GM18951 (cell line): ENCODE data around the gene DSP.

Experiments used
- POLR2A ChIP-seq: IDR thresholded peaks from 4 replicates; pipeline ENCODE4 v1.6.1; 2011; ENCODE audit warnings: mild to moderate bottlenecking; ENCODE audit not compliant: insufficient read length, insufficient read depth; ENCODE audit errors: extremely low read depth
- in situ Hi-C: fragments of 300-500 bp; cut with MboI; formaldehyde crosslinking; loops from one replicate; pipeline ENCODE4 v1.12.0; 2022; ENCODE audit warnings: low sequenced_read_pairs, mixed read lengths, inconsistent platforms; ENCODE audit not compliant: unreplicated experiment

The DSP gene

DNA sequence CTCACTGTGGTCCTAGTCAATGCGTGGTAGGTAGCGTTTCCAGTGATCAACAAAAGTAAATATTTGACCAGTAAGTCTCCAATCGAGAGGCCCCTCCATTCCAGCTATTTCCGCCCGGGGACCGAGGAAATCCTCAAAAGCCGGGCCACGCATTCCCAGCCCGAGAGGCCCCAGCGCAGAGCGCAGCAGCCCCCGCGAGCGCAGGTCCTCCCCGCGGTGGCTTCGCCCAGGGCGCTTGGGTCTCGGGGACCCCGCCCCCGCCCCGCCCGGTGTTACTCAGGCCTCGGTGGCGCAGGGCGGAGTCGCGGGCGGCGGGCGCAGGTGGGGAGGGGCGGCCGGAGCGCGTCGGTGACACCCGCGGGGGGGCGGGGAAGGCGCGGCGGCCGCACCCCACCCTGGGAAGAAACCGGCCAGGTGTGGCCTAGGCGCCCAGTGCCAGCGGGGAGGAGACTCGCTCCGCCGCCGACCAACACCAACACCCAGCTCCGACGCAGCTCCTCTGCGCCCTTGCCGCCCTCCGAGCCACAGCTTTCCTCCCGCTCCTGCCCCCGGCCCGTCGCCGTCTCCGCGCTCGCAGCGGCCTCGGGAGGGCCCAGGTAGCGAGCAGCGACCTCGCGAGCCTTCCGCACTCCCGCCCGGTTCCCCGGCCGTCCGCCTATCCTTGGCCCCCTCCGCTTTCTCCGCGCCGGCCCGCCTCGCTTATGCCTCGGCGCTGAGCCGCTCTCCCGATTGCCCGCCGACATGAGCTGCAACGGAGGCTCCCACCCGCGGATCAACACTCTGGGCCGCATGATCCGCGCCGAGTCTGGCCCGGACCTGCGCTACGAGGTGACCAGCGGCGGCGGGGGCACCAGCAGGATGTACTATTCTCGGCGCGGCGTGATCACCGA, at the start of gene DSP:
Gene DSP, plus strand, starts transcription at position 497 of the 890 bp plus-strand sequence. Its CDS starts 245 bp downstream, at position 742.
- TF ChIP-seq POLR2A: no peak
- in situ Hi-C loops: no loop called here

GRCh38 chr6:7493866-7494265, 47.6 kb upstream of the DSP start:
- in situ Hi-C loops: no loop called here

DNA sequence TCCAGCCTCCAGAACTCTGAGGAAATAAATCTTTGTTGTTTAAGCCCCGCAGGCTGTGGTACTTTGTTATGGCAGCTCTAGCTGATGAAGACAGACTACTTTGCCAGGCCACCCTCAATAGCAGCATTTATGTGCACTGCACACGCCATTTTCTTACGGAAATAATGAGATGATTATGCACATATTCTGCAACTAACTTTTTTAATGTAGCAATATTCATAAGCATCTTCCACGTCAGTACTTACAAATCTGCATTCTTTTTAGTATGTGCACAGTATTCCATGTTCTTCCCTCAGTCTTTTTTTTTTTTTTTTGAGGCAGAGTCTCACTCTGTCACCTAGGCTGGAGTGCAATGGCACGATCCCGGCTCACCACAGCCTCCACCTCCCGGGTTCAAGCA, 46.8 kb upstream of the DSP start:
- in situ Hi-C loops: no loop called here
- no peak for TF ChIP-seq POLR2A

More at GRCh38 chr6:7493866-7494265, 47.6 kb upstream of the DSP start:
- TF ChIP-seq POLR2A: no peak

- TF ChIP-seq POLR2A: no peak
- in situ Hi-C loops: no loop called here
Measured at GRCh38 chr6:7496266-7496875, 45.1 kb upstream of the DSP start.

GRCh38 chr6:7500752-7501282, 40.7 kb upstream of the DSP start:
- no peak for TF ChIP-seq POLR2A
- in situ Hi-C loops: no loop called here

- TF ChIP-seq POLR2A: no peak
Measured at GRCh38 chr6:7502743-7503142, 38.7 kb upstream of the DSP start.

DNA sequence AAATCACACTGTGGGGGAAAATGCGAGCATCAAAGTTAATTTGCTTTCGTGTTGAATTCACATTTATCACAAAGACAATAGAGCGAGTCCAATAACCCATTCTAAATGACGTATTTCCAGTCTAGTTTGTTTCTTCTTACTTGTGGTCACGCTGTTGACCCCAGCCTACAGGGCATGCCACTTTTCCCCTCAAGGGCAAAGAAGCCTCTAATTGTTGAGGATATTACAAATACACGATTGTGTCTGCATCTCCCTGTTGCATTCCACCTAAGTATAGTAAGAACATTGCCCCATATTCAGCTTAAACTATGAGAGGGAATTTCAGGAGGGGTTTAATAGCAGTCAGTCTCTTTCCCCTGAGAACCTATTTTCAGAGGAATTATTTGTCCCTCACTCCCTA, 37.4 kb upstream of the DSP start:
- in situ Hi-C loops: no loop called here
- no peak for TF ChIP-seq POLR2A

More at GRCh38 chr6:7502743-7503142, 38.7 kb upstream of the DSP start:
- in situ Hi-C loops: no loop called here

DNA sequence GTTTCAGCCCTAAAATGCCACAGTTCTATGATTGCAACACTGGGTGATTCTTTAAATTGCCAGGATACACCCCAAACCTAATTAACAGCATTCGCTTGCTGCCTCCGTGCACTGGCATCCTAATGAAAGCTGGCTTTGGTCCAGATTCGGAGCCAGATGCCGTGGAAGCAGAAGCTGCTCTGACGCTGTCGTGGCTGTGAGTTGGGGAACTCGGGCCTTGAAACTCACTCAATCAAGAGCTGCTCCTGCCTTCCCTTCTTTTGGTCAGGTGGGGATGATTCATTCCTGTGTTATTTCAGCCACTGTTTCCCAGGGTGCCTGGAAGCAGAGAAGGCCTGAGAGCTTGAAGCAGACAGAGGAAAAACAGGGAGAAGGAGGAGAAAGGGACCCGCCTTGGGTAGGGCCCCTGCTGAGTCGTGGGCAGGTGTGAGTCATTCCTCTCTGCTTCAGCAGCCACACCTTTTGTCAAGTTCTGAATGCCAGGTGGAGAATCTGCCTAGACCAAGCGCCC, 36.2 kb upstream of the DSP start:
- in situ Hi-C loops: no loop called here
- TF ChIP-seq POLR2A: no peak

- in situ Hi-C loops: no loop called here
- no peak for TF ChIP-seq POLR2A
Measured at GRCh38 chr6:7507600-7507999, 33.9 kb upstream of the DSP start.

DNA sequence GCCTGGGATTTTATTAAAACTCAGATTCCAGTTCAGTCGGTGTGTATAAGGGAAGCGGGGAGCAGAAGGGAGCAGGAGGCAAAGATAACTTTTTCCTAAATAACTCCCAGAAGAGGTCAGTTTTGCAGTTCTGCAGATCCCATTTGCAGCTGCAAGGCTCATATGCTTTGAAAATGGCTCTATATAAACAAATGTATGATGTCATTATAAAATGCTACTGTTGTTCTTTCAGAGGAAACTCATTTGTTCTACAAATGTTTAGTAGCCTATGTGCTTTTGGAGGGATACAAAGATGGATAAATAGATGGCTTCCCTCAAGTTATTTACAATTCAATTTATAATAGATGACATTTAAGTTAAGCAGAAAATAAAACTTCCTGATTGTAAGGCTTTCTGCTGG, 29.2 kb upstream of the DSP start:
- TF ChIP-seq POLR2A: no peak
- in situ Hi-C loops: no loop called here

- TF ChIP-seq POLR2A: no peak
- in situ Hi-C loops: no loop called here
Measured at GRCh38 chr6:7513529-7513928, 27.9 kb upstream of the DSP start.

GRCh38 chr6:7515363-7515762, 26.1 kb upstream of the DSP start:
- TF ChIP-seq POLR2A: no peak
- in situ Hi-C loops: no loop called here

DNA sequence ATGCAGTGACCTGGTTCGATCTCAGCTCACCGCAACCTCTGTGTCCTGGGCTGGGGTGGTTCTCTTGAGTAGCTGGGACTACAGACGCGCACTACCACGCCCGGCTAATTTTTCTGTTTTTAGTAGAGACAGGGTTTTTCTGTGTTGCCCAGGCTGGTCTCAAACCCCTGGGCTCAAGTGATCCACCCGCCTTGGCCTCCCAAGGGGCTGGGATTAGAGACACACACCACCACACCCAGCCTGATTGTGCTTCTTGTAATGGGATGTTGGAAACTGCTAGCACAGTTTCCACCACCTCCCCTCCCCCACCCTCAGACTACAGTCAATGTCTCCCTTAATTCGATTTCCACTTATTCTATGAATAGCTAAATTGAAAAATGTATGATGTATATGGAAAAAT, 22.6 kb upstream of the DSP start:
- no peak for TF ChIP-seq POLR2A
- in situ Hi-C loops: no loop called here
